SKM-1 treated with dmso at 0.1 percent for 144 hours (cell line): ENCODE measurements around the gene TSSK2.

Experiments
- DNase-seq: peaks from one replicate; lab custom pipeline; 2025; ENCODE audit not compliant: unreplicated experiment; lab: John Stamatoyannopoulos, UW

Gene TSSK2

GRCh38 chr22:19105867-19106802 lies 25.0 kb upstream of the TSSK2 start:
- no peak for DNase-seq

GRCh38 chr22:19106886-19107729 lies 24.0 kb upstream of the TSSK2 start:
- no peak for DNase-seq

GRCh38 chr22:19107730-19108074 lies 23.4 kb upstream of the TSSK2 start:
- no peak for DNase-seq

- no peak for DNase-seq
These were observed 22.3 kb upstream of the TSSK2 start for GRCh38 chr22:19108807-19109197.

GRCh38 chr22:19109198-19110063 lies 21.7 kb upstream of the TSSK2 start:
- peak; percentile 99 for DNase-seq

- no peak for DNase-seq
These were observed 21.0 kb upstream of the TSSK2 start for GRCh38 chr22:19110064-19110458.

- no peak for DNase-seq
These were observed 20.5 kb upstream of the TSSK2 start for GRCh38 chr22:19110646-19111045.

GRCh38 chr22:19111140-19111539 lies 20.0 kb upstream of the TSSK2 start:
- no peak for DNase-seq

GRCh38 chr22:19111584-19111983 lies 19.5 kb upstream of the TSSK2 start:
- no peak for DNase-seq

GRCh38 chr22:19113429-19113828 lies 17.7 kb upstream of the TSSK2 start:
- no peak for DNase-seq

GRCh38 chr22:19114984-19115552 lies 16.0 kb upstream of the TSSK2 start:
- DNase-seq: no peak

- DNase-seq: no peak
These were observed 15.5 kb upstream of the TSSK2 start for GRCh38 chr22:19115628-19116027.

GRCh38 chr22:19117111-19117512 lies 14.0 kb upstream of the TSSK2 start:
- no peak for DNase-seq

- no peak for DNase-seq
These were observed 12.7 kb upstream of the TSSK2 start for GRCh38 chr22:19118329-19118880.

GRCh38 chr22:19119949-19120348 lies 11.2 kb upstream of the TSSK2 start:
- DNase-seq: no peak

- DNase-seq: no peak
These were observed 10.1 kb upstream of the TSSK2 start for GRCh38 chr22:19120829-19121630.

- no peak for DNase-seq
These were observed 9.4 kb upstream of the TSSK2 start for GRCh38 chr22:19121631-19122142.

GRCh38 chr22:19122143-19122751 lies 8.9 kb upstream of the TSSK2 start, which contains the start of gene DGCR2:
Gene DGCR2 (minus strand): TSS chr22:19122412. CDS start chr22:19122206, 206 bp downstream.
- DNase-seq: peak; percentile 92
